ENCODE results near the gene DNAH17. TPM values are rescaled to one million over a fixed set of nuclear protein-coding genes. Genes with fewer than 3 reads are reported as not detected.

The DNAH17 gene
- polyA plus RNA-seq, 1 experiment = not detected

DNA sequence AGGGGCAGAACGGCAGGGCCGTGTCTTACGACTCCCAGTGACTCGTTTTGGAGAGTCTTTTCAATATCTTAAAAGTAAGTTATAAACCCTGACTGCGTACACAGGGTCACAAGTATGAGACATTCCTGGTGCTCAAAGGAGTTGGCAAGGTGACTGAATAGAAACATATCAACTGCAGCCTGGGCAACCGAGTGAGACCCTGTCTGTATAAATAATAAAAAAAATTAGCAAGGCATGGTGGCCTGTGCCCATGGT, 115.5 kb downstream of the DNAH17 start:
- no peak for TF ChIP-seq CTCF (IDR thresholded peaks at IDR 0.05; ENCODE audit: insufficient read depth, low read depth, low read length)
- H3K36me3 ChIP-seq (ENCODE audit: control insufficient read depth, insufficient read depth, low read length) = no peaks in the 10 kb centered on the region
- POLR2A ChIA-PET = no interaction called here
- H3K4me3 ChIP-seq (ENCODE audit: low read depth, low read length) = no peak overlapping the region
- DNase-seq (ENCODE audit: low read depth) = no peak
- H3K27me3 ChIP-seq (ENCODE audit: control insufficient read depth, insufficient read depth, low read length) = no peaks in the 10 kb centered on the region
- CTCF ChIA-PET = interaction anchor here (0.5 kb wide), 1 partner anchor 16 kb away, joined by 3 read pairs; no protein-coding TSS in a partner anchor

DNA sequence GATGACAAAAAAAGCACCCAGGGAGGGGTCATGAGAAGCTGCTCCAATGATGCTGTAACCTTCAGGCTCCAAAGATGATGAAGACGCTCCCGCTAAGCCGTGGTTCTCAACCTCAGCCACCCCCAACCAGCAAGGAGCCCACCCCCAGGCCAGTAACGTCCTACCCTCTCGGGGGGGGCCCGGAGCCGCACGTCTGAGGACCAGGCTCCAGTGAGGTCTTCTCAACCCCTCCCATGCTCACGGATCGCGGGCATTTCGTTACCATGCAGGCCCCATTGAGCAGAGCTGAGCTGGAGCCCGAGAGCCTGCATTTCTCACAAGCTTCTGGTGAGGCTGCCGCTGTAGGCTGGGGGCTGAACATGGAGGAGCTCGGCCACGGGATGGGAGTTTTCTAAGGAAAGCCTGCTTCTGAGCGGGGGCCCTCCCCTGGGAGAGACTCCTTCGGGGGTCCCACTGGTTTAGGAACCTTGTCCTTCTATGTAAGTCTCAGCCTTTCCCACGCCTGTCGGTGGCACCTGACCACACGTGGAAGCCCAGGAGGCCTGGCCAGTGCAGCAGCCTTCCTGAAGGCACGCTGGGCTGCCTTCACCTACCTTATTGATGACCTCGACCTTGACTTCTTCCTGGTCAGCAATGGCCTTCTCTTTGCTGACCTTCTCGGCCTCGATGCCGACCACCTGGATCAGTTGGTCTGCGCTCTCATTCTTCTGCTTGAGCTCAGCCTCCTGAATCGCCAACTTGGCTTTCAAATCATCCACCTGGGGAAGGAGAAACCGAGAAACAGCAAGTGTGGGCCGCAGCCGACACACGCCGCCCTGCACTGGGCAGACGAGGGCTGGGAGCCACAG, 116.0 kb downstream of the DNAH17 start:
- TF ChIP-seq CTCF (IDR thresholded peaks at IDR 0.05; ENCODE audit: insufficient read depth, low read depth, low read length) = no peak
- ChIA-PET CTCF (no interaction called here), POLR2A (no interaction called here)
- DNase-seq (ENCODE audit: low read depth) = no peak
- Histone ChIP-seq H3K36me3 (ENCODE audit: control insufficient read depth, insufficient read depth, low read length) (no peaks in the 10 kb centered on the region), H3K4me3 (ENCODE audit: low read depth, low read length) (no peak overlapping the region), H3K27me3 (ENCODE audit: control insufficient read depth, insufficient read depth, low read length) (no peaks in the 10 kb centered on the region)

GRCh38 chr17:78460176-78460675, 117.0 kb downstream of the DNAH17 start:
- no peaks in the 10 kb centered on the region for H3K27me3 ChIP-seq (ENCODE audit: control insufficient read depth, insufficient read depth, low read length)
- POLR2A ChIA-PET = no interaction called here
- CTCF ChIA-PET = interaction anchor here (0.9 kb wide), 1 partner anchor 15 kb away, joined by 3 read pairs; no protein-coding TSS in a partner anchor
- no peaks in the 10 kb centered on the region for H3K36me3 ChIP-seq (ENCODE audit: control insufficient read depth, insufficient read depth, low read length)
- no peak for DNase-seq (ENCODE audit: low read depth)
- TF ChIP-seq CTCF (IDR thresholded peaks at IDR 0.05; ENCODE audit: insufficient read depth, low read depth, low read length) = no peak
- no peak overlapping the region for H3K4me3 ChIP-seq (ENCODE audit: low read depth, low read length)

DNA sequence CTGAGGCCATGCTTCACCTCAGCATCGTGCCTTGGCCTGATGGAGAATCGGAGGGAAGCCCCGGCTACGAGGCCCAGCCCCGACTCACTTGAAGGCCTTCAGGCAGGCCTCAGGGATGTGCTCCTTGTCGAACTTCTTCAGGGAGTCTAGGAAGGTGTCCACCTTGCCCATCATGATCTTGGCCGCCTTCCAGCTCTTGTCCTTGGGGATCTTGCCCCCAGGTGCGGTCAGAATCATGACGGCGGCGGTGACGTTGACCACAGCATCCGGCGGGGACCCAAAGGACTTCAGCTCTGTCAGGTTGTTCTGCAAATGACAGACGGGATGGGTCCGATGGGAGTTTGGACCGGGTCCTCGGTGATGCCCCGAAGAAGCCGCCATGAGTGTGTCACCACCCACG, 117.5 kb downstream of the DNAH17 start:
- Histone ChIP-seq H3K4me3 (ENCODE audit: low read depth, low read length) (no peak overlapping the region), H3K36me3 (ENCODE audit: control insufficient read depth, insufficient read depth, low read length) (no peaks in the 10 kb centered on the region), H3K27me3 (ENCODE audit: control insufficient read depth, insufficient read depth, low read length) (no peaks in the 10 kb centered on the region)
- POLR2A ChIA-PET = no interaction called here
- no peak for TF ChIP-seq CTCF (IDR thresholded peaks at IDR 0.05; ENCODE audit: insufficient read depth, low read depth, low read length)
- CTCF ChIA-PET = interaction anchor here (0.9 kb wide), 1 partner anchor 15 kb away, joined by 3 read pairs; no protein-coding TSS in a partner anchor
- DNase-seq (ENCODE audit: low read depth) = no peak

DNA sequence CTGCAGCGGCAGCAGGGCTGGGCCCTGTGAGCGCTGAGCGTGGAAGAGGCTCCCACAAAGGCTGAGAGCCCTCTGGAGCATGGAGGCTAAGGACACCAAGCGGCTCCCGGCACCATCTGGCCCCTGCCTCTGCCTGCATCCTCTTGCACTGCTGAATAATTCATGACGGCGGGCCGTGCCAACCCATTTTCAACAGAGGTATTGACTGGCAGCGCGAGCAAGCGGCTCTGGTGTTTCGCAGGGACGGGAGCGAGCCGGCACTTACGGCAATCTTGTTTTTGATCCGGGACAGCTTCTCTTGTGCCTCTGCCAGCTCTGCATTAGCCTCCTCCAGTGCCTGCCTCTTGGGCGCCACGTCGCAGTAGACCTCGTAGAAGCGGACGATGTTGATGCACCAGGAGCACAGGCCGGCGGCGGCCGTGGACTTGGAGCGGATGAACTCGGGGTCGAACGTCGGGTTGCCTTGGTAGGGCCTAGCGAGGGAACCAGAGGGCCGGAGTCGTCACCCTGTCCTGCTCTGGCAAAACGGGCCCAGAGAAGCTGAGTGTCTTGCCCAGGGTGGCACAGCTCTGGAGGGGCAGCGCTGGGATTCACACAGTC, 118.4 kb downstream of the DNAH17 start:
- POLR2A ChIA-PET = no interaction called here
- CTCF ChIA-PET = no interaction called here
- no peaks in the 10 kb centered on the region for H3K27me3 ChIP-seq (ENCODE audit: control insufficient read depth, insufficient read depth, low read length)
- H3K36me3 ChIP-seq (ENCODE audit: control insufficient read depth, insufficient read depth, low read length) = no peaks in the 10 kb centered on the region
- TF ChIP-seq CTCF (IDR thresholded peaks at IDR 0.05; ENCODE audit: insufficient read depth, low read depth, low read length) = no peak
- no peak overlapping the region for H3K4me3 ChIP-seq (ENCODE audit: low read depth, low read length)
- no peak for DNase-seq (ENCODE audit: low read depth)
